SU-DHL-6 (cell line): Measurements from ENCODE around the gene ZNF346.
"Not testable (repeated sequence)": the region's sequence is repeated elsewhere in the genome, so short reads cannot be mapped to it uniquely, and the experiment has no call there.

Experiments used
- H2AFZ ChIP-seq: fragments of 200-600 bp; sonication (generic); 2 replicates; pipeline ENCODE4 v1.6.1; 2014; ENCODE audit warnings: low read depth, mild to moderate bottlenecking, moderate library complexity, mixed read lengths, antibody characterized with exemption, low read length; ENCODE audit not compliant: severe bottlenecking
- H3F3A ChIP-seq: fragments of 200-600 bp; shearing (Covaris generic); 2 replicates; pipeline ENCODE4 v1.6.0; 2016; ENCODE audit warnings: antibody characterized with exemption, mild to moderate bottlenecking; ENCODE audit not compliant: insufficient read depth
- H3K27ac ChIP-seq: fragments of 200-600 bp; sonication (generic); 2 replicates; pipeline ENCODE4 v1.5.1; 2016; ENCODE audit warnings: low read depth, mild to moderate bottlenecking, low read length, moderate library complexity, mixed read lengths
- H3K27me3 ChIP-seq: fragments of 200-600 bp; sonication (generic), shearing (Covaris generic); 2 replicates; pipeline ENCODE4 v1.6.0; 2014; ENCODE audit warnings: mild to moderate bottlenecking, low read length
- H3K36me3 ChIP-seq: fragments of 200-600 bp; sonication (generic); 2 replicates; pipeline ENCODE4 v1.6.1; 2014; ENCODE audit warnings: mild to moderate bottlenecking, low read length, mixed read lengths
- H3K4me2 ChIP-seq: fragments of 300-600, 200-600 bp; shearing (Covaris generic), sonication (generic); 2 replicates; pipeline ENCODE4 v1.6.0; 2014; ENCODE audit warnings: low read length, low read depth, mild to moderate bottlenecking; ENCODE audit not compliant: poor library complexity, severe bottlenecking
- H3K4me3 ChIP-seq: fragments of 200-600 bp; sonication (generic); 2 replicates; pipeline ENCODE4 v1.5.1; 2014; ENCODE audit warnings: antibody characterized with exemption, low read length, mild to moderate bottlenecking, mixed read lengths; ENCODE audit not compliant: insufficient read depth, poor library complexity, severe bottlenecking
- H3K79me2 ChIP-seq: fragments of 200-600 bp; sonication (generic); 2 replicates; pipeline ENCODE4 v1.6.1; 2014; ENCODE audit warnings: mild to moderate bottlenecking, low read length, moderate library complexity; ENCODE audit not compliant: insufficient read depth
- H3K9ac ChIP-seq: fragments of 200-600 bp; sonication (generic); 2 replicates; pipeline ENCODE4 v1.7.0; 2014; ENCODE audit warnings: mild to moderate bottlenecking, low read length
- H3K9me2 ChIP-seq: fragments of 200-600 bp; sonication (generic); replicated peaks from 2 replicates; pipeline ENCODE4 v1.6.1; 2014; ENCODE audit warnings: low read length; ENCODE audit not compliant: insufficient read depth
- H3K9me3 ChIP-seq: fragments of 200-600 bp; sonication (generic); 2 replicates; pipeline ENCODE4 v1.6.1; 2014; ENCODE audit warnings: low read length, mixed read lengths; ENCODE audit not compliant: insufficient read depth
- H4K20me1 ChIP-seq: fragments of 200-600 bp; sonication (generic); 2 replicates; pipeline ENCODE4 v1.6.1; 2014; ENCODE audit warnings: low read depth, mild to moderate bottlenecking, antibody characterized with exemption, low read length, moderate library complexity, mixed read lengths
- CTCF ChIP-seq: fragments of 200-600 bp; sonication (generic); IDR thresholded peaks from one replicate; pipeline ENCODE4 v1.5.1; 2017; ENCODE audit warnings: antibody characterized with exemption, mild to moderate bottlenecking, low read length, moderate library complexity; ENCODE audit not compliant: insufficient read depth, poor library complexity, severe bottlenecking
- EZH2phosphoT487 ChIP-seq: fragments of 200-600 bp; sonication (generic), shearing (Covaris generic); conservative IDR thresholded peaks from 2 replicates; pipeline ENCODE4 v1.6.1; 2018; ENCODE audit warnings: mild to moderate bottlenecking, antibody characterized with exemption, low read length, moderate library complexity, mixed read lengths

Gene ZNF346

GRCh38 chr5:176984176-176984575 is 38.3 kb upstream of the ZNF346 start:
- not testable (repeated sequence) for H3K9me3 ChIP-seq, H3K27me3 ChIP-seq, H3K4me2 ChIP-seq, H3K9me2 ChIP-seq, H4K20me1 ChIP-seq, H3K9ac ChIP-seq, H3K27ac ChIP-seq, H3K4me3 ChIP-seq, H2AFZ ChIP-seq
- peaks cover 37% of the 10 kb centered on the region for H3F3A ChIP-seq
- peaks cover 86% of the 10 kb centered on the region for H3K79me2 ChIP-seq
- H3K36me3 ChIP-seq: peaks cover 23% of the 10 kb centered on the region

- no peaks in the 10 kb centered on the region for H3K9me2 ChIP-seq
- peaks cover 8% of the 10 kb centered on the region; the same call in 1 of the 2 replicates for H4K20me1 ChIP-seq
- no peak for TF ChIP-seq CTCF
- H3K4me3 ChIP-seq: no peak overlapping the region
- peak overlapping the region; percentile 41 for H3K9ac ChIP-seq
- H3K4me2 ChIP-seq: peak overlapping the region; percentile 61
- H3K79me2 ChIP-seq: peaks cover 89% of the 10 kb centered on the region
- peaks cover 13% of the 10 kb centered on the region for H3K36me3 ChIP-seq
- H3K9me3 ChIP-seq: no peaks in the 10 kb centered on the region
- peaks cover 41% of the 10 kb centered on the region for H3F3A ChIP-seq
- H3K27me3 ChIP-seq: no peaks in the 10 kb centered on the region
- no peak overlapping the region for H2AFZ ChIP-seq
- H3K27ac ChIP-seq: peak overlapping the region; percentile 92
These were observed 37.0 kb upstream of the ZNF346 start for GRCh38 chr5:176985516-176985915.

- Histone ChIP-seq H3K4me2 (peak overlapping the region; percentile 61), H3F3A (peaks cover 41% of the 10 kb centered on the region), H3K9me2 (no peaks in the 10 kb centered on the region), H3K27me3 (no peaks in the 10 kb centered on the region), H3K79me2 (peaks cover 96% of the 10 kb centered on the region), H3K9me3 (no peaks in the 10 kb centered on the region), H4K20me1 (peaks cover 8% of the 10 kb centered on the region; the same call in 1 of the 2 replicates), H3K36me3 (peaks cover 11% of the 10 kb centered on the region), H3K4me3 (no peak overlapping the region), H2AFZ (no peak overlapping the region), H3K27ac (peak overlapping the region; percentile 92), H3K9ac (0 out of 2 replicates have a peak overlapping the region, but pooled peaks have one; percentile 6)
- TF ChIP-seq CTCF (no peak), EZH2phosphoT487 (no peak)
These were observed 36.2 kb upstream of the ZNF346 start for GRCh38 chr5:176986280-176986679.

- H3K9me2 ChIP-seq: no peaks in the 10 kb centered on the region
- H3K9me3 ChIP-seq: no peaks in the 10 kb centered on the region
- H3K4me3 ChIP-seq: no peak overlapping the region
- peaks cover 28% of the 10 kb centered on the region for H3F3A ChIP-seq
- no peak for TF ChIP-seq CTCF
- TF ChIP-seq EZH2phosphoT487: no peak
- H3K27me3 ChIP-seq: no peaks in the 10 kb centered on the region
- no peaks in the 10 kb centered on the region for H4K20me1 ChIP-seq
- peak overlapping the region; percentile 92 for H3K27ac ChIP-seq
- no peak overlapping the region for H2AFZ ChIP-seq
- H3K4me2 ChIP-seq: no peak overlapping the region
- no peak overlapping the region for H3K9ac ChIP-seq
- H3K36me3 ChIP-seq: no peaks in the 10 kb centered on the region
- peaks cover 96% of the 10 kb centered on the region for H3K79me2 ChIP-seq
These were observed 34.9 kb upstream of the ZNF346 start for GRCh38 chr5:176987583-176987982.

- not testable (repeated sequence) for H3K27me3 ChIP-seq, H4K20me1 ChIP-seq, H3K9me2 ChIP-seq, H3K4me3 ChIP-seq, H2AFZ ChIP-seq, H3K9me3 ChIP-seq, H3K9ac ChIP-seq, H3K36me3 ChIP-seq
- peak overlapping the region; percentile 88 for H3K4me2 ChIP-seq
- peaks cover 98% of the 10 kb centered on the region for H3K79me2 ChIP-seq
- peaks cover 44% of the 10 kb centered on the region for H3F3A ChIP-seq
- H3K27ac ChIP-seq: peak overlapping the region; percentile 90; the same call in 1 of the 2 replicates
These were observed 29.4 kb upstream of the ZNF346 start for GRCh38 chr5:176993081-176993480.
